ENCODE results near the gene HOMER2. TPM values are rescaled to one million over a fixed set of nuclear protein-coding genes. Genes with fewer than 3 reads are reported as not detected.

Gene HOMER2
- total RNA-seq, 1 donor from 2014 or later: under 0.01 TPM

DNA sequence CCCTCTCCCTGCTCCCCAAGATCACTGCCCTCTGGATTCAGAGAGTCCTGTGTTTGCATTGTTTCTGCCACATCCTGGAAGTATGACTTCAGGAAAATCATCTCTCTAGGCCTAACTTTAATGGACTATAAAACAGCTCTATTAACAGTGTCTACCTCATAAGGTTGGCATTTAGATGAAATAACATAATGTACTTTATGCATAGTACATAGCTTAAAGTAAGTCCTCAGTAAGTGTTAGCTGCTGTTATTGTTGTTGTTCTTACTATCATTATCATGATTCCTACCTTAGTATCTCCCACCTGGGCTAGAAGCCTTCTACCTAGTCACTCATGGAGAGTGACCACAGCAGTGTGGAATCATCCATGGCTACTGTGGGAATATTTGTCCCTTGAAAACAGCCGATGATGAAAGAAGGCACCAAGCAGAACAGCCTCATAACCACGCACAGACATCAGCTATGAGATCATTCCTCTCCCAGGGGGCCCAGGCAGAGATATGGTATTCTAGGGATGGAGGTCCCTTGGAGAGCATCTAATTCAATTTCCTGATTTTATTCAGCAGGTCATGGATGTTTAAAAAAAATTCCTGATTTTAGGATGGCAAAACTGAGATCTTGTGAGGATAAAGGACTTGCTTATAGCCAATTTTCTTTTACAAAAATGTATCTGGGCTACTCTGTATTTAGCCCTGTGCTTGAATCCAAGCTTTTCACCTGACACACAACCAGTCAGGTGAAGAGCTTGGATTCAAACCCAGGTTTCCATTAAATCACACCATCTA lies 148.5 kb downstream of the HOMER2 start:
- DNase-seq (ENCODE audit: low read depth in 2 of 2): no peak

DNA sequence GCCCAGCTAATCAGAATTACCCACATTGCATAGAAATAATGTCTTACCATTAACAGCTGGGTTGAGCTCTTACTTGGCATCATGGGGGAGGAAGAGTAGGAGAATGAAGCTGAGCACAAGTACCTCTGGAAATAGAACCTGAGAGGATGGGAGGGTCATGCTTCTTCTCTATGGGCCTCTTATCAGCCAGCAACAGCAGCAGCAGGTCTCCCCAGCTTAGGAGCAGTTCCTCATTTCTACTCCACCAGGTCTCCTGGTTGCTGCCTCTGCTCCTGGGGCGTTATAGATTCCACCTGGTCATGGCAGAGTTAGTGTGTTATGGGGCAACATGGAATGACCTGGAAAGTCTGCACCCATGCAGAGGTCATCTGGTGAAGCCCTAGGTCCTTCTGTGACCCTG lies 150.0 kb downstream of the HOMER2 start:
- DNase-seq (ENCODE audit: low read depth in 2 of 2): no peak

DNA sequence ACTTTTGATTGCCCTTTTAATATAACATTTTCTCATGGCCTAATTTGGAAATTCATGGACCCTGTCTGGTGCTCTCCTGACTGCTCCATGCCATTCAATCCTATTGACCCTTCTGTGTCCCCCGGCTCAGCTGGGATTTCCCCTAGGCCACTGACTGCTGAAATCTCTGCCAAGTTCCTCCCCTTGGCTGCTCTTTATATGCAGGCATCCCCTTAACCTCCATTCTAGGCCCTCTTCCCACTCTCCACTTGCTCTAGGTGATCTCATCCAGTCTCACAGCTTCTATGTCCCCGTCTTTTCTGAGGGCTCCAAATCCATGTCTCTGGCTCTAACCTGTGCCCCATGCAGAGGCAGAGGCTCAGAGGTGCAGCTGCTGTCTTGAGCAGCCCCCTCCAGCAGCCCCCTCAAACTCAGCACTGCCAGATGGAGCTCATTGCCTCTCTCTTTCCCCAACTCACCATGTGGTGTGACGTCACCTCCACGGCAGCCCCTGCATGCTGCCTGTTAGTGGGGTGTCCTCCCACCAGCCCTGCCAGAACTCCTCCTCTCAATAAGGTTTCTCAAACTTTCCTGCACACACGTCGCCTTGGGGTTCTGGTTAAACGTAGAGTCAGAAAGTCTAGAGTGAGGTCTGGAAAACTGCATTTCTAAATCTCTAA lies 153.2 kb downstream of the HOMER2 start:
- DNase-seq (ENCODE audit: low read depth in 2 of 2): no peak

Other genes with a start within 250 kb of the HOMER2 start
- not detected in 2 replicates for gene AP3B2, start 242.8 kb downstream of the HOMER2 start, total RNA-seq
- not detected in 2 replicates for gene FSD2, start 146.7 kb downstream of the HOMER2 start, total RNA-seq
- 4.4 and 5.8 TPM in 2 replicates for gene WHAMM, start 143.1 kb downstream of the HOMER2 start, total RNA-seq
- 22.6 and 24.1 TPM in 2 replicates for gene RAMAC, start 33.5 kb upstream of the HOMER2 start, total RNA-seq
- 10.1 and 12.6 TPM in 2 replicates for gene C15orf40, start 58.9 kb upstream of the HOMER2 start, total RNA-seq
- 94.2 and 100 TPM in 2 replicates for gene BTBD1, start 114.5 kb upstream of the HOMER2 start, total RNA-seq
- gene TM6SF1, start 154.9 kb upstream of the HOMER2 start, total RNA-seq: 25.3 and 34.4 TPM in 2 replicates